ENCODE measurements around the gene SLC30A10.
"Not testable (repeated sequence)": the region's sequence is repeated elsewhere in the genome, so short reads cannot be mapped to it uniquely, and the experiment has no call there.

Gene SLC30A10

GRCh38 chr1:219891846-219892245 lies 36.5 kb downstream of the SLC30A10 start:
- DNase-seq (ENCODE audit: low spot score) = not testable (repeated sequence)

- DNase-seq (ENCODE audit: low spot score) = not testable (repeated sequence)
These were observed 39.7 kb downstream of the SLC30A10 start for GRCh38 chr1:219888667-219889066.

- no peak for DNase-seq (ENCODE audit: low spot score)
These were observed 42.7 kb downstream of the SLC30A10 start for GRCh38 chr1:219885680-219886079.

- no peak for DNase-seq (ENCODE audit: low spot score)
These were observed 44.7 kb downstream of the SLC30A10 start for GRCh38 chr1:219883400-219884332.

GRCh38 chr1:219882755-219883154 lies 45.6 kb downstream of the SLC30A10 start:
- no peak for DNase-seq (ENCODE audit: low spot score)

GRCh38 chr1:219882096-219882495 lies 46.3 kb downstream of the SLC30A10 start:
- no peak for DNase-seq (ENCODE audit: low spot score)

GRCh38 chr1:219880765-219881457 lies 47.4 kb downstream of the SLC30A10 start:
- DNase-seq (ENCODE audit: low spot score) = no peak

- DNase-seq (ENCODE audit: low spot score) = peak; percentile 52
These were observed 51.6 kb downstream of the SLC30A10 start for GRCh38 chr1:219876798-219877209.

- DNase-seq (ENCODE audit: low spot score) = no peak
These were observed 52.5 kb downstream of the SLC30A10 start for GRCh38 chr1:219875860-219876259.

- DNase-seq (ENCODE audit: low spot score) = not testable (repeated sequence)
These were observed 55.8 kb downstream of the SLC30A10 start for GRCh38 chr1:219872538-219872937.

- no peak for DNase-seq (ENCODE audit: low spot score)
These were observed 56.8 kb downstream of the SLC30A10 start for GRCh38 chr1:219871427-219872057.

GRCh38 chr1:219868615-219869014 lies 59.7 kb downstream of the SLC30A10 start:
- not testable (repeated sequence) for DNase-seq (ENCODE audit: low spot score)

Data from RKO (cell line).